Upper lobe of left lung (tissue), 6 donors: Measurements from ENCODE around the gene U2AF1L4. TPM values are rescaled to one million over a fixed set of nuclear protein-coding genes. Genes with fewer than 3 reads are reported as not detected.

Experiments used
- ATAC-seq, 2 donors: fragments of 200-7000 bp; cut with Tn5 transposase; one replicate each; pipeline ENCODE4 v1.9.1; 2022; ENCODE audit warnings: mild to moderate bottlenecking in 2 of 2, moderate library complexity in 2 of 2; ENCODE audit not compliant: low FRiP score in 2 of 2
- DNase-seq, 2 donors: peaks; one replicate each; pipeline ENCODE4 v3.0.0-alpha.2; 2019 to 2020
- H3K27ac ChIP-seq, 4 donors: fragments of 200-600 bp; sonication (generic); one replicate each; pipeline ENCODE4 v1.5.1; 2016 to 2019
- H3K27me3 ChIP-seq, 4 donors: fragments of 200-600 bp; sonication (generic); one replicate each; pipeline ENCODE4 v1.5.1; 2017 to 2019
- H3K36me3 ChIP-seq, 4 donors: fragments of 200-600 bp; sonication (generic); one replicate each; pipeline ENCODE4 v1.5.1; 2016 to 2019
- H3K4me1 ChIP-seq, 4 donors: fragments of 200-600 bp; sonication (generic); one replicate each; pipeline ENCODE4 v1.5.1; 2018 to 2019
- H3K4me3 ChIP-seq, 4 donors: fragments of 200-600 bp; sonication (generic); one replicate each; pipeline ENCODE4 v1.5.1; 2017 to 2019; ENCODE audit warnings: mild to moderate bottlenecking in 2 of 4, moderate library complexity in 1 of 4
- H3K9me3 ChIP-seq, 4 donors: fragments of 200-600 bp; sonication (generic); one replicate each; pipeline ENCODE4 v1.5.1; 2018 to 2019
- EP300 ChIP-seq, 4 donors: sonication (generic); formaldehyde crosslinking; IDR thresholded peaks; one replicate each; pipeline ENCODE4 v1.5.1; 2017; ENCODE audit warnings: antibody characterized with exemption in 4 of 4, control low read depth in 2 of 4
- POLR2A ChIP-seq, 4 donors: fragments of 450-650 bp; IDR thresholded peaks; one replicate each; pipeline ENCODE4 v1.5.1; 2016 to 2017; ENCODE audit warnings: antibody characterized with exemption in 4 of 4, mild to moderate bottlenecking in 2 of 4
- POLR2AphosphoS5 ChIP-seq, 2 donors: sonication (generic); formaldehyde crosslinking; IDR thresholded peaks; one replicate each; pipeline ENCODE4 v1.5.1; 2017; ENCODE audit warnings: antibody characterized with exemption in 2 of 2
- WGBS, 2 donors: methylation state at CpG; one replicate each; pipeline ENCODE4 v1.1.5; 2017 to 2018; 5-methylcytosine and 5-hydroxymethylcytosine counted together
- total RNA-seq, 6 donors: library from RNA; depleted of rRNA in 4 of 6; stranded (reverse); fragments of >200 nt in 4 of 6; gene quantifications; one replicate each; pipeline versions ENCODE4 v1.1.0 to v1.2.1, GENCODE V29; 2016 to 2021
- TF ChIP-seq, protein P1 (sequence below), 6 experiments: fragments of 450-650 bp in 4 of 6; fragments of 200-600 bp in 2 of 6; sonication (generic) in 2 of 6; IDR thresholded peaks; one replicate each; pipeline ENCODE4 v1.5.1; 2016 to 2019; ENCODE audit warnings: antibody characterized with exemption in 6 of 6
- donor health status: DM: no; HTN: no; CAD: no; lungs with moderate emphysema.
- donor health status: DM: no; HTN: yes; CAD: no; lungs with severe emphysema.

Gene U2AF1L4
- total RNA-seq, 6 donors from 2014 or later: 8.5 to 157 (median 22.0) TPM

GRCh38 chr19:35693422-35693821 is 51.8 kb downstream of the U2AF1L4 start:
- no peak overlapping the region for H3K4me3 ChIP-seq
- no peaks in the 10 kb centered on the region for H3K27me3 ChIP-seq
- DNase-seq: no peak
- no peaks in the 10 kb centered on the region for H3K4me1 ChIP-seq
- peak in 1 of 2 donors; percentile 16 for ATAC-seq
- H3K36me3 ChIP-seq: no peaks in the 10 kb centered on the region
- no peak overlapping the region for H3K27ac ChIP-seq
- TF ChIP-seq EP300 (IDR thresholded peaks at IDR 0.05): no peak
- TF ChIP-seq, protein P1, sequence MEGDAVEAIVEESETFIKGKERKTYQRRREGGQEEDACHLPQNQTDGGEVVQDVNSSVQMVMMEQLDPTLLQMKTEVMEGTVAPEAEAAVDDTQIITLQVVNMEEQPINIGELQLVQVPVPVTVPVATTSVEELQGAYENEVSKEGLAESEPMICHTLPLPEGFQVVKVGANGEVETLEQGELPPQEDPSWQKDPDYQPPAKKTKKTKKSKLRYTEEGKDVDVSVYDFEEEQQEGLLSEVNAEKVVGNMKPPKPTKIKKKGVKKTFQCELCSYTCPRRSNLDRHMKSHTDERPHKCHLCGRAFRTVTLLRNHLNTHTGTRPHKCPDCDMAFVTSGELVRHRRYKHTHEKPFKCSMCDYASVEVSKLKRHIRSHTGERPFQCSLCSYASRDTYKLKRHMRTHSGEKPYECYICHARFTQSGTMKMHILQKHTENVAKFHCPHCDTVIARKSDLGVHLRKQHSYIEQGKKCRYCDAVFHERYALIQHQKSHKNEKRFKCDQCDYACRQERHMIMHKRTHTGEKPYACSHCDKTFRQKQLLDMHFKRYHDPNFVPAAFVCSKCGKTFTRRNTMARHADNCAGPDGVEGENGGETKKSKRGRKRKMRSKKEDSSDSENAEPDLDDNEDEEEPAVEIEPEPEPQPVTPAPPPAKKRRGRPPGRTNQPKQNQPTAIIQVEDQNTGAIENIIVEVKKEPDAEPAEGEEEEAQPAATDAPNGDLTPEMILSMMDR (IDR thresholded peaks at IDR 0.05): no peak
- TF ChIP-seq POLR2AphosphoS5 (IDR thresholded peaks at IDR 0.05): no peak
- no peak for TF ChIP-seq POLR2A (IDR thresholded peaks at IDR 0.05)
- no peaks in the 10 kb centered on the region for H3K9me3 ChIP-seq
- 8 to 19% methylated on average over 7 to 8 of the region's 8 CpGs for WGBS, 2 donors

Other genes starting within 250 kb of the U2AF1L4 start
- gene DMKN, start 231.8 kb downstream of the U2AF1L4 start, total RNA-seq: 100 to 1,000 TPM in 3 of 6 donors, 10 to 100 TPM in 3; 64.9 to 127 (median 101) TPM
- not detected for gene SBSN, start 217.1 kb downstream of the U2AF1L4 start, total RNA-seq
- gene GAPDHS, start 212.0 kb downstream of the U2AF1L4 start, total RNA-seq: not detected
- gene TMEM147, start 199.8 kb downstream of the U2AF1L4 start, total RNA-seq: 10 to 100 TPM; 25.1 to 94.2 (median 71.2) TPM
- not detected for gene ATP4A, start 181.8 kb downstream of the U2AF1L4 start, total RNA-seq
- not detected for gene PMIS2, start 159.2 kb downstream of the U2AF1L4 start, total RNA-seq
- gene HAUS5, start 132.7 kb downstream of the U2AF1L4 start, total RNA-seq: 10 to 100 TPM in 4 of 6 donors, 1 to 10 TPM in 2; 5.6 to 32.5 (median 11.3) TPM
- 10 to 100 TPM; 37.7 to 80.3 (median 71.3) TPM for gene RBM42, start 116.4 kb downstream of the U2AF1L4 start, total RNA-seq
- gene ETV2, start 103.7 kb downstream of the U2AF1L4 start, total RNA-seq: 1 to 10 TPM in 3 of 6 donors, under 1 TPM in 1, not detected in 2; 0.83 to 8.0 (median 1.8) TPM
- 100 to 1,000 TPM in 5 of 6 donors, 10 to 100 TPM in 1; 90.1 to 290 (median 235) TPM for gene COX6B1, start 97.1 kb downstream of the U2AF1L4 start, total RNA-seq
- not detected for gene UPK1A, start 78.9 kb downstream of the U2AF1L4 start, total RNA-seq
- under 1 TPM in 3 of 6 donors, not detected in 3; 0.20 to 0.55 (median 0.30) TPM for gene ZBTB32, start 40.9 kb downstream of the U2AF1L4 start, total RNA-seq
- gene KMT2B, start 27.4 kb downstream of the U2AF1L4 start, total RNA-seq: 10 to 100 TPM; 23.3 to 70.2 (median 37.3) TPM
- 10 to 100 TPM in 5 of 6 donors, 1 to 10 TPM in 1; 6.4 to 28.4 (median 18.8) TPM for gene IGFLR1, start 3.0 kb downstream of the U2AF1L4 start, total RNA-seq
- 10 to 100 TPM; 43.4 to 60.9 (median 54.5) TPM for gene PSENEN, start 233 bp upstream of the U2AF1L4 start, total RNA-seq
- gene LIN37, start 3.2 kb upstream of the U2AF1L4 start, total RNA-seq: 10 to 100 TPM in 3 of 6 donors, 1 to 10 TPM in 3; 4.0 to 16.9 (median 10.9) TPM
- gene HSPB6, start 11.6 kb upstream of the U2AF1L4 start, total RNA-seq: 10 to 100 TPM in 4 of 6 donors, 1 to 10 TPM in 2; 4.2 to 46.2 (median 18.4) TPM
- 10 to 100 TPM; 13.8 to 32.5 (median 19.5) TPM for gene PROSER3, start 12.8 kb upstream of the U2AF1L4 start, total RNA-seq
- 100 to 1,000 TPM in 1 of 6 donors, 10 to 100 TPM in 3, 1 to 10 TPM in 2; 5.9 to 109 (median 14.5) TPM for gene ARHGAP33, start 30.1 kb upstream of the U2AF1L4 start, total RNA-seq
- not detected for gene PRODH2, start 67.4 kb upstream of the U2AF1L4 start, total RNA-seq
- gene NPHS1, start 107.1 kb upstream of the U2AF1L4 start, total RNA-seq: not detected
- under 1 TPM in 1 of 6 donors, not detected in 5; 0.07 TPM for gene KIRREL2, start 111.5 kb upstream of the U2AF1L4 start, total RNA-seq
- gene APLP1, start 123.2 kb upstream of the U2AF1L4 start, total RNA-seq: 10 to 100 TPM in 1 of 6 donors, 1 to 10 TPM in 4, not detected in 1; 1.5 to 22.8 (median 5.2) TPM
- 10 to 100 TPM in 5 of 6 donors, 1 to 10 TPM in 1; 8.8 to 65.0 (median 23.6) TPM for gene NFKBID, start 155.1 kb upstream of the U2AF1L4 start, total RNA-seq
- 10 to 100 TPM in 5 of 6 donors, not detected in 1; 10.2 to 40.8 (median 19.9) TPM for gene HCST, start 157.1 kb upstream of the U2AF1L4 start, total RNA-seq
- 100 to 1,000 TPM; 131 to 532 (median 345) TPM for gene TYROBP, start 162.9 kb upstream of the U2AF1L4 start, total RNA-seq
- 10 to 100 TPM in 4 of 6 donors, 1 to 10 TPM in 2; 6.3 to 17.2 (median 11.8) TPM for gene LRFN3, start 191.0 kb upstream of the U2AF1L4 start, total RNA-seq
- gene SDHAF1, start 249.8 kb upstream of the U2AF1L4 start, total RNA-seq: 10 to 100 TPM; 13.6 to 41.2 (median 28.9) TPM